Heart left ventricle (tissue), 16 donors: ENCODE data around the gene RPA1. TPM values are rescaled to one million over a fixed set of nuclear protein-coding genes. Genes with fewer than 3 reads are reported as not detected.

ENCODE experiments used
- ATAC-seq, 4 donors: fragments of 200-7000 bp; cut with Tn5 transposase; one replicate each; pipeline ENCODE4 v1.9.1; 2020 to 2022; ENCODE audit warnings: moderate library complexity in 4 of 4, mild to moderate bottlenecking in 3 of 4, moderate number of reproducible peaks in 1 of 4
- DNase-seq, 5 donors: peaks; one replicate each; pipeline ENCODE4 v3.0.0-alpha.2; 2020
- H3K27ac ChIP-seq, 12 donors: fragments of 200-600 bp; sonication (generic) in 4 of 12; one replicate each; pipeline versions ENCODE4 v1.5.0 to v1.8.0; 2016 to 2022; ENCODE audit warnings: mild to moderate bottlenecking in 2 of 12
- H3K27me3 ChIP-seq, 9 donors: fragments of 200-600 bp; sonication (generic) in 2 of 9; one replicate each; pipeline versions ENCODE4 v1.5.1 to v1.8.0; 2016 to 2022; ENCODE audit warnings: mild to moderate bottlenecking in 3 of 9
- H3K36me3 ChIP-seq, 9 donors: fragments of 200-600 bp; sonication (generic) in 2 of 9; one replicate each; pipeline versions ENCODE4 v1.5.0 to v1.8.0; 2018 to 2022; ENCODE audit warnings: mild to moderate bottlenecking in 2 of 9
- H3K4me1 ChIP-seq, 12 donors: fragments of 200-600 bp; sonication (generic) in 4 of 12; one replicate each; pipeline versions ENCODE4 v1.5.0 to v1.8.0; 2016 to 2022; ENCODE audit warnings: mild to moderate bottlenecking in 3 of 12
- H3K4me3 ChIP-seq, 12 donors: fragments of 200-600 bp; sonication (generic) in 4 of 12; one replicate each; pipeline versions ENCODE4 v1.5.0 to v1.8.0; 2017 to 2022; ENCODE audit warnings: mild to moderate bottlenecking in 9 of 12, moderate library complexity in 4 of 12
- H3K9me3 ChIP-seq, 12 donors: fragments of 200-600 bp; sonication (generic) in 4 of 12; one replicate each; pipeline versions ENCODE4 v1.5.0 to v1.8.0; 2016 to 2022; ENCODE audit warnings: mild to moderate bottlenecking in 1 of 12
- CTCF ChIP-seq, 12 donors: fragments of 200-600 bp; sonication (generic) in 4 of 12; IDR thresholded peaks; one replicate each; pipeline versions ENCODE4 v1.5.0 to v1.8.0; 2018 to 2022; ENCODE audit warnings: antibody characterized with exemption in 12 of 12, mild to moderate bottlenecking in 5 of 12
- POLR2A ChIP-seq, 2 donors: fragments of 450-650 bp; IDR thresholded peaks; one replicate each; pipeline ENCODE4 v1.6.1; 2017; ENCODE audit warnings: antibody characterized with exemption in 2 of 2, mild to moderate bottlenecking in 2 of 2, moderate library complexity in 2 of 2
- WGBS, 4 donors: extraction: QIAGEN DNeasy Blood & Tissue Kit in 2 of 4; methylation state at CpG; one replicate each; pipeline versions ENCODE4 v1.1.5 to v1.1.7; 2013 to 2018; 5-methylcytosine and 5-hydroxymethylcytosine counted together
- intact Hi-C, 10 donors: fragments of 100-400 bp; cut with DNase I; formaldehyde crosslinking; loops; one replicate each; pipeline versions ENCODE4 v1.11.1 to v1.14.2; 2022
- polyA plus RNA-seq, 2 donors: library from polyadenylated mRNA; stranded (reverse); fragments of 200-250 nt; gene quantifications; one replicate each; pipeline ENCODE4 v1.2.3, GENCODE V29; 2013
- total RNA-seq, 9 donors: library from RNA; depleted of rRNA in 2 of 9; stranded (reverse); fragments of >200 nt in 2 of 9; fragmentation: NEBNext Ultra II Directional in 3 of 9; extraction: Animal tissue kit (Norgen Biotek cat#: 25700) in 3 of 9; gene quantifications; one replicate each; pipeline versions ENCODE4 v1.1.0 to v1.2.4, GENCODE V29; 2016 to 2023
- donor health status: ischemic (EF 13 %, LVEDD 7.1; RV severe dilation, severe dysfunction).
- donor health status: healthy with polysubstance abuse.
- donor health status: DM: no; HTN: yes; CAD: no.
- donor health status: DM: no; HTN: no; CAD: no.
- donor health status: ischemic (EF 25% LVEDD 6.9; RV normal size, moderate dysfunction).
- donor health status: ischemic (EF 25% LVEDD 5.7; RV mildly dilated, moderate dysfunction).
- donor health status: healthy.
- donor health status: DM: yes; HTN: yes; CAD: no.
- donor health status: ischemic (EF 35%, LVEDD 5.7; RV mildly dilated, moderate dysfunction).
- donor health status: nonischemic (EF 11% LVEDD 7.7; RV severe dilation, severe dysfunction).
- donor health status: DM: yes; HTN: yes; CAD: no.
- donor health status: PGD.
- donor health status: ischemic (EF 29% LVEDD 5.4; RV normal size, mild dysfunction).
- donor health status: nonischemic (EF 23%, LVEDD 6.1; RV moderate dilation, normal function).

RPA1 gene
- total and polyA plus RNA-seq, 11 donors = 10.4 to 87.4 (median 57.3) TPM

- intact Hi-C loops = no loop called here
- TF ChIP-seq POLR2A (IDR thresholded peaks at IDR 0.05) (no peak), CTCF (IDR thresholded peaks at IDR 0.05) (no peak)
- Histone ChIP-seq H3K4me1 (peaks cover 0 to 10% (median 1%) of the 10 kb centered on the region in 12 donors), H3K27me3 (no peaks in the 10 kb centered on the region), H3K27ac (no peak overlapping the region), H3K9me3 (no peaks in the 10 kb centered on the region), H3K36me3 (peaks cover 0 to 62% (median 25%) of the 10 kb centered on the region in 9 donors), H3K4me3 (no peak overlapping the region)
- DNase-seq = no peak
- WGBS, 4 donors = 71 to 82% (median 76%) methylated on average over 4 of the region's 4 CpGs
- ATAC-seq = peak in 3 of 4 donors; percentile 25 to 68 (median 28)
Measured at GRCh38 chr17:1839516-1839915, 9.7 kb downstream of the RPA1 start.

- peak in 3 of 4 donors; percentile 9 to 22 (median 15) for ATAC-seq
- Histone ChIP-seq H3K27ac (peak overlapping the region in 4 of 12 donors; percentile 12 to 51 (median 33)), H3K36me3 (peaks cover 0 to 72% (median 55%) of the 10 kb centered on the region in 9 donors), H3K9me3 (no peaks in the 10 kb centered on the region), H3K27me3 (no peaks in the 10 kb centered on the region), H3K4me3 (no peak overlapping the region), H3K4me1 (peaks cover 0 to 27% (median 10%) of the 10 kb centered on the region in 12 donors)
- 75 to 80% (median 76%) methylated on average over 9 of the region's 9 CpGs for WGBS, 4 donors
- intact Hi-C loops = loop anchor here in 1 of 10 donors (10.0 kb wide), 1 partner anchor 49 kb away; no protein-coding TSS in a partner anchor
- DNase-seq = no peak
- no peak for TF ChIP-seq POLR2A (IDR thresholded peaks at IDR 0.05)
- no peak for TF ChIP-seq CTCF (IDR thresholded peaks at IDR 0.05)
Measured at GRCh38 chr17:1843947-1844346, 14.1 kb downstream of the RPA1 start.

GRCh38 chr17:1847191-1847590, 17.4 kb downstream of the RPA1 start:
- DNase-seq = peak in 4 of 5 donors; percentile 27 to 81 (median 63)
- Histone ChIP-seq H3K9me3 (no peaks in the 10 kb centered on the region), H3K4me1 (peaks cover 0 to 27% (median 10%) of the 10 kb centered on the region in 12 donors), H3K27me3 (no peaks in the 10 kb centered on the region), H3K4me3 (no peak overlapping the region), H3K27ac (peak overlapping the region in 10 of 12 donors; percentile 8 to 76 (median 51)), H3K36me3 (peaks cover 0 to 97% (median 77%) of the 10 kb centered on the region in 9 donors)
- intact Hi-C loops = loop anchor here in 3 of 10 donors (5.0 to 10.0 kb wide), 3 partner anchors 52 to 125 kb away; partner anchors contain the start of gene WDR81 (in 1 of the 3)
- peak; percentile 92 to 98 (median 96) for ATAC-seq
- 36 to 56% (median 44%) methylated on average over 3 of the region's 3 CpGs for WGBS, 4 donors
- TF ChIP-seq POLR2A (IDR thresholded peaks at IDR 0.05) (no peak), CTCF (IDR thresholded peaks at IDR 0.05) (no peak)

- H3K4me1 ChIP-seq = peaks cover 0 to 13% (median 7%) of the 10 kb centered on the region in 12 donors
- H3K4me3 ChIP-seq = no peak overlapping the region
- intact Hi-C loops = no loop called here
- peaks cover 0 to 92% (median 75%) of the 10 kb centered on the region in 9 donors for H3K36me3 ChIP-seq
- TF ChIP-seq POLR2A (IDR thresholded peaks at IDR 0.05) = no peak
- TF ChIP-seq CTCF (IDR thresholded peaks at IDR 0.05) = no peak
- DNase-seq (no peak), ATAC-seq (no peak)
- 78 to 88% (median 83%) methylated on average over 6 of the region's 6 CpGs for WGBS, 4 donors
- no peaks in the 10 kb centered on the region for H3K27me3 ChIP-seq
- no peaks in the 10 kb centered on the region for H3K9me3 ChIP-seq
- no peak overlapping the region for H3K27ac ChIP-seq
Measured at GRCh38 chr17:1852327-1852726, 22.5 kb downstream of the RPA1 start.
